Measurements from ENCODE around the gene HDAC10.

GRCh38 chr22:50203288-50203687 lies 47.8 kb downstream of the HDAC10 start:
- no peak for TF ChIP-seq CTCF (IDR thresholded peaks at IDR 0.05; ENCODE audit: low read depth, low read length)
- TF ChIP-seq EZH2phosphoT487 (IDR thresholded peaks at IDR 0.05; ENCODE audit: low read depth) = no peak

Measured in OCI-LY3 (cell line).